GM19468 (cell line): ENCODE results near the gene TMEM51.

Source experiments
- ATAC-seq: cut with Tn5 transposase; IDR thresholded peaks from one replicate; pipeline ENCODE4 v1.9.1; 2021; ENCODE audit warnings: mild to moderate bottlenecking, moderate library complexity, moderate number of reproducible peaks; ENCODE audit not compliant: unreplicated experiment; ENCODE audit errors: extremely low read depth

TMEM51 gene

GRCh38 chr1:15191267-15191666 is 37.7 kb downstream of the TMEM51 start:
- ATAC-seq, result no peak

- no peak for ATAC-seq
Measured at GRCh38 chr1:15191770-15192169, 38.2 kb downstream of the TMEM51 start.

- no peak for ATAC-seq
Measured at GRCh38 chr1:15192916-15193550, 39.5 kb downstream of the TMEM51 start.

GRCh38 chr1:15195420-15196052 is 42.0 kb downstream of the TMEM51 start:
- no peak for ATAC-seq

- no peak for ATAC-seq
Measured at GRCh38 chr1:15196069-15196468, 42.5 kb downstream of the TMEM51 start.

- ATAC-seq, result no peak
Measured at GRCh38 chr1:15196807-15197530, 43.4 kb downstream of the TMEM51 start.

- ATAC-seq, result no peak
Measured at GRCh38 chr1:15197591-15198447, 44.3 kb downstream of the TMEM51 start.

GRCh38 chr1:15198684-15199083 is 45.1 kb downstream of the TMEM51 start:
- ATAC-seq, result no peak

GRCh38 chr1:15201221-15201620 is 47.7 kb downstream of the TMEM51 start:
- no peak for ATAC-seq

- no peak for ATAC-seq
Measured at GRCh38 chr1:15201849-15202551, 48.5 kb downstream of the TMEM51 start.

GRCh38 chr1:15204931-15205330 is 51.4 kb downstream of the TMEM51 start:
- no peak for ATAC-seq

- no peak for ATAC-seq
Measured at GRCh38 chr1:15205586-15206346, 52.2 kb downstream of the TMEM51 start.

- ATAC-seq, result no peak
Measured at GRCh38 chr1:15206418-15207030, 53.0 kb downstream of the TMEM51 start.

- no peak for ATAC-seq
Measured at GRCh38 chr1:15207031-15207828, 53.7 kb downstream of the TMEM51 start.

- no peak for ATAC-seq
Measured at GRCh38 chr1:15207829-15208429, 54.4 kb downstream of the TMEM51 start.

- no peak for ATAC-seq
Measured at GRCh38 chr1:15210651-15211375, 57.3 kb downstream of the TMEM51 start.

- ATAC-seq, result no peak
Measured at GRCh38 chr1:15211424-15211823, 57.9 kb downstream of the TMEM51 start.
